CD4-positive, alpha-beta T cell treated with Interleukin-10 for 1 hour (primary cell): ENCODE data around the gene CCDC191.

Source experiments
- DNase-seq: peaks from one replicate; pipeline ENCODE4 v3.0.0-alpha.2; 2020

Gene CCDC191

DNA sequence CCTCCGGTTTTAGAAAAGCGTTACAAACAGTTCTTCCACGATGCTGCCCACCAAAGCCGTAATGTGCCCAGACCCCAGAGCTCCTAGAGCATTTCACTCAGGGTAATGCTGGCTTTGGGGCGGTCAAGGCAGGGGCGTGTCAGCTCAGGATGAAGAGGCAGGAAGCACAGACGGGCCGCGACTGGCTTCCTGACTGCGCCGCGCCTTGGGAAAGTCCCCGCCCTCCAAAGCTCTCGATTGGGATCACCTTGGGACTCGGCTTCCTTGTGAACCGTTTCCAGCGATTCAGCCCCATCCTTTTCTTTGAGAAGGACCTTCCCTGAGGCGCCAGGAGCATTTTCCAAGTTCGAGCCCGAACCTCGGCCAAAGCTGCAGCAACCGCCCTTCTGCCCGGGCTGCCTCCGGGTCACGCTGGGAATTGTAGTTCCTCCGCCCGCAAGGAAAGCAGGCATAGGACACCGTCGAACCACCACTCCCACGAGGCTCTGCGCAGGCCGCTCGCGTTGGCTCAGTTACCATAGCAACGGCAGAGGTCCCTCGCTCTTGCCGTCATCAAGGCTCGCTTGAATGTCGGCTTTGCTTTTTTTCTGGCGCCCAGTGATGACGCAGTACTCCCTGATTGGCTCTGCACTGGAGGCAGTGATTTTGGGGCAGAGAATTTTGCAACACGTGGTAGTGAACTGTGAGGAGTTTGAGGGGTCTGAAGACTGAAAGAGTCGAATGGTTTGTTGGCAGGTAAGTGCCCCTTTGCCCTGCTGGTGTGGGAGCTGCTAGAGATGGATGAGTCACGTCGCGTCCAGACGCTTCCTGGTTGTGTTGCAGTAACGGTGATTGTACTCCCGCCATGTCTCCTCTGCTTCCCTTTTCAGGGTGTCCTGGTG, at the start of gene CCDC191, which contains the start of gene QTRT2:
TSS of gene CCDC191 (minus strand) at position 397 of the 881 bp plus-strand sequence. CDS start at position 337, 60 bp downstream.
TSS of gene QTRT2 (plus strand) at position 608 of the 881 bp plus-strand sequence. CDS start 8,521 bp downstream, outside the sequence.
- DNase-seq: peak; percentile 99

DNA sequence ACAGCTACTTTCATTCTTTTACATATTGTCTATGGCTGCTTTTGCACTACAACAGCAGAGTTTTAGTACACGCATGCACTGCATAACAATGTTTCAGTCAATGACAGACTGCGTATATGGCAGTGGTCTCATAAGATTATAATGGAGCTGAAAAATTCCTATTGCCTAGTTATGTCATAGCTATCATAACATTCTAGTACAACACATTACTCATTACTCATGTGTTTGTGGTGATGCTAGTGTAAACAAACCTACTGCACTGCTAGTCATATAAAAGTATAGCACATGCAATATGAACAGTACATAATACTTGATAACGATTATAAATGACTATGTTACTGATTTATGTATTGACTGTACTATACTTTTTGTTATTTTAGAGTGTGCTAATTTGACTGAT, 48.1 kb upstream of the CCDC191 start:
- DNase-seq: no peak

- DNase-seq: no peak
These were observed 47.5 kb upstream of the CCDC191 start for GRCh38 chr3:114103858-114104257.

DNA sequence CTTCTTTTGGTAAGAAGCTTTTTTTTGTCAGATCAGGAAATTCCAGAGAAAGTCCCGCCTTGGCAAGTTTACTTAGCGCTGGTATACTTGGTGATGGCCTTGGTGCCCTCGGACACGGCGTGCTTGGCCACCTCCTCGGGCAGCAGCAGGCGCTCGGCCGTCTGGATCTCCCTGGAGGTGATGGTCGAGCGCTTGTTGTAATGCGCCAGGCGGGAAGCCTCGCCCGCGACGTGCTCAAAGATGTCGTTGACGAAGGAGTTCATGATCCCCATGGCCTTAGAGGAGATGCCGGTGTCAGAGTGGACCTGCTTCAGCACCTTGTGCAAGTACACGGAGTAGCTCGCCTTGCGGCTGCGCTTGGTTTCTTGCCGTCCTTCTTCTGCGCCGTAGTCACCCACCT, 46.9 kb upstream of the CCDC191 start:
- no peak for DNase-seq

GRCh38 chr3:114101101-114101500, 44.8 kb upstream of the CCDC191 start:
- DNase-seq: no peak

DNA sequence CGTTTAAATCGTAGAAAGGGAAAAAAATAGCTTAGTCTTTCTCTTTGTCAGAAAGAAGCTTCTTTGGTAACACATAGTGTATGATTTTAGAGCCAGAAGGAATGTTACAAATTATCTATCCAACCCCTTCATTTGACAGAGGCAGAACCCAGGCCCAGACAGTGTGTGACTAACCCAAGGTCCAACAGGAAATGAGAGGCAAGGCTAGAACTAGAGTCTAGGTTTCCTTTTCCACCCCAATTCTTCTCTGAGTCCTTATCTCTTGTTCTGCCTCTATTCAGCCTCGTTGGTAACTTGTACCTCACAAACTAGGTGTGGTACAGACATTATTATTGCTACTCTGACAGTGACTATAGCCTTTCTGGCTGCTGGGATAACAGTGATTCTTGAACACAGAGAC, 39.5 kb upstream of the CCDC191 start:
- no peak for DNase-seq

DNA sequence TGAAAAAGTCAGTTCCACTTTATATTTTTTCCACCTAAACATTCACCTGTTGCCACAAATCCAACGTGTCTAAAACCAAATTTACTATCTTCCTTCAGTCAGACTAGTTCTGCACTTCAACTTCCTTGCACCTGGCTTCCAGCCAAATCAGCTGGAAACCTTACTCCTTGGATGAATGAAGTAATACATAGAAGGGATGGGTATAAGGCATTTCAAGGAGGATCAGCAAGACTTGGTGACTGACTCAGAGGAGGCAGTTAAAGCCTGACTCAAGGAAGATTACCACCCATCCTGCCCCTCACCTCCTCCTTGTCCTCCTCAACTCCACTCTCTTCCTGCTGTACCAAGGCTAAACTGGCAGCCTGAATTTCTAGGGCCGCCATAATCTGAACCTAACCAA, 37.3 kb upstream of the CCDC191 start:
- no peak for DNase-seq

DNA sequence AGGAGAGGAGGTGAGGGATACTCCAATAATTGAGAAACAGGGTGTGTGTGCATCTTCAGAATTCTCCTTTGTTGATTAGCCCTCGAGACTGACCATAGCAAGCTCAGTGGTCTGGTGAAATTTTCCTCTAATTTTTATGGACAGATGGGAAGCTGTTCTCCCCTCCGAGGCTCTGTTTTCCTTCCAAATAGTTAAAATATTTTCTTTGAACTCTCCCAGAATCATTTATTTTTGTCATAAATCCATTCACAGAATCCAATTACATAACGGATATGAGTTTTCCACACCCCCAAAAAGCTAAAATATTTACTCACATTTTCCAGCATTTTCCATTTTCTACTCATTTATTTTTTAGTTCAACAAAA, 36.7 kb upstream of the CCDC191 start:
- DNase-seq: no peak

GRCh38 chr3:114092151-114093015, 36.1 kb upstream of the CCDC191 start:
- DNase-seq: no peak

GRCh38 chr3:114089675-114090074, 33.3 kb upstream of the CCDC191 start:
- no peak for DNase-seq

GRCh38 chr3:114086356-114086755, 30.0 kb upstream of the CCDC191 start:
- no peak for DNase-seq

DNA sequence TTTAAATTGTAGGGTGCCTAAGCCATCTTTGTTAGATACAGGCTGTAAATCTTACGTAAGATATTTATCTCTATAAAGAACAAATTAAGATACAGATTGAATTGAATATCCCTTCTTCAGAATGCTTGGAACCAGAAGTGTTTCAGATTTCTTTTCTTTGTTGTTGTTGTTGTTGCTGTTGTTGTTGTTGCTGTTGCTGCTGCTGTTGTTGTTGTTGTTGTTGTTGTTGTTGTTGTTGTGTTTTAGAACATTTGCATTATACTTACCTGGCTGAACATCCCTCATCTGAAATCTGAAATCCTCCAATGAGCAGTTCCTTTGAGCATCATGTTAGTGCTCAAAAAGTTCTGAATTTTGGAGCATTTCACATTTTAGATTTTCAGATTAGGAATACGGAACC, 26.8 kb upstream of the CCDC191 start:
- no peak for DNase-seq

- no peak for DNase-seq
These were observed 24.7 kb upstream of the CCDC191 start for GRCh38 chr3:114081037-114081436.

- no peak for DNase-seq
These were observed 23.9 kb upstream of the CCDC191 start for GRCh38 chr3:114080201-114080600.

DNA sequence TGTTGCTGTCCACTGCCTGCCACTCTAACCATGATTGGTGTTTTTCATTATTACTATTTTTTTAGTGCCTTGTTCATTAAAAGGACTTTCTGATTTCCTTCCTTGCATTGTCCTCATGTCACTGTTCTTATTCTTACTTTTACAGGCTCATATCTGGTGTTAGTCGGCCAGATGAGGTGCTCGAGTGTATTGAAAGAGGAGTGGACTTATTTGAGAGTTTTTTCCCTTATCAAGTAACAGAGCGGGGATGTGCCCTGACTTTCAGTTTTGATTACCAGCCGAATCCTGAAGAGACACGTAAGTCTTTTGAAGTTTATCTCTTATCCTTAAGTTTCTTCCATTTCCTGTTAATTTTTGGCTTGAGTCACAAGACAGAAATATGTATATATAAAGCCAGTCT, 23.4 kb upstream of the CCDC191 start:
- DNase-seq: no peak

DNA sequence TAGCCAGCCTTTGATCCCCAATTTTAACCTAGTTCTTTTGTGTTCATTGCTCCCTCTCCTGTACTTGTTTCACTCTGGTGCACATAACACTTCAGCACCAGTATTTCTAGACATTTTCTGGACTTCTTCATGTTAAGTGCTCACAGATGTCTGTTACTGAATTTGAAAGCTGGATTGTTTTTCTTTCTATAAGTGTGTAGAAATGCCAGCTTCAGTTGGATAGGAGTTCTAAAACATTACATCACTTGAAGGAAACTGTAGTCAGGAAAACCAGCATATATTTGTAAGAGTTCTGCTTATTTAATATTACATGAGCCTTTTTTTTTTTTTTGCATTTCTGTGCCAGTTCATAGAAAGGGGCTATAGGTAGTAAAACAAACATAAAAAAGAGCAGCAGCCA, 21.8 kb upstream of the CCDC191 start:
- no peak for DNase-seq

DNA sequence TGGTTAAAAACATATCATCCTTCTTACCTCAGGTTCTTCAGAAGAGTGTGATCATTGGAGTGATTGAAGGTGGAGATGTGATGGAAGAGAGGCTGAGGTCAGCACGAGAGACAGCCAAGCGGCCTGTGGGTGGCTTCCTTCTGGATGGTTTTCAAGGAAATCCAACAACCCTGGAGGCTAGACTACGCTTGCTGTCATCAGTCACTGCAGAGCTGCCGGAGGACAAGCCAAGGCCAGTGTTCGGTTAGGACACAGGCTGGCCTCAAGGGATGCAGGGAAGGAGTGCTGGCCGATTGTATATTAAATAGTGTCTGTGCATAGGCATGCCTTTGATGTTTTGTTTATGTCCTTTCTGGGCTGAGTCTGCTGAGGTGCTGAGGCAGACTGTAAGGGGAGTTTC, 20.4 kb upstream of the CCDC191 start:
- no peak for DNase-seq

GRCh38 chr3:114071786-114072185, 15.5 kb upstream of the CCDC191 start:
- no peak for DNase-seq

- no peak for DNase-seq
These were observed 12.0 kb upstream of the CCDC191 start for GRCh38 chr3:114068336-114068735.

DNA sequence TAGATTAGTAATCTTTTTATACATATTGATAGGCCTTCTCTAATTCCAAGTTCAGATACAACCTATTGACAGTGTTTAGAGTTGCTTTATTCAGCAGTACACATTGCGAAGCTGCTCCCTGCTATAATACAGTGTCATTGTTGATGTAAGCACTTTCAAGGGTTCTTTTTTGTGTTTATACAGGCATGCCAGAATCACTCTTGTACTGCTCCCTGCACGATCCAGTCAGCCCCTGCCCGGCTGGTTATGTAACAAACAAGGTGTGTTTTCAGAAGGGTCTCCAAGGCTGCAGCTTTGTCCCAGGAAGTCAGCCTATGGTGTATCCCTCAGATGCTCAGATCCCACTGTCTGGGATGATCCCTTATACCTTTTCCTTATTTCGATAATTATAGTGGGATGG, 11.5 kb upstream of the CCDC191 start:
- DNase-seq: no peak

- DNase-seq: no peak
These were observed 4.8 kb upstream of the CCDC191 start for GRCh38 chr3:114060906-114061655.

DNA sequence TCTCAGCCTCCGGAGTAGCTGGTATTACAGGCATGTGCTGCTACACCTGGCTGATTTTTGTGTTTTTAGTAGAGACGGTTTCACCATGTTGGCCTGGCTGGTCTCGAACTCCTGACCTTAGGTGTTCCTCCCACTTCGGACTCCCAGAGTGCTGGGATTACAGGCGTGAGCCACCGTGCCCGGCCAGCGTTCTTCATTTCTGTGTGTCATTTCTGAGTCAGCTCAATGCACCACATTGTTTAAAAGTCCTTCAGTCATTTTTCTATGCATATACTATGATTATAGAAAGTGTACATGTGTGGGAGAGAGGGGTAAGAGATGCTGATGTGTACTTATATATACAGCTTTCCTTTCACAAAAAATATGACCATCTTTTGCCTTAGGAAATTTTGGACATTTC, 2.3 kb upstream of the CCDC191 start:
- no peak for DNase-seq

DNA sequence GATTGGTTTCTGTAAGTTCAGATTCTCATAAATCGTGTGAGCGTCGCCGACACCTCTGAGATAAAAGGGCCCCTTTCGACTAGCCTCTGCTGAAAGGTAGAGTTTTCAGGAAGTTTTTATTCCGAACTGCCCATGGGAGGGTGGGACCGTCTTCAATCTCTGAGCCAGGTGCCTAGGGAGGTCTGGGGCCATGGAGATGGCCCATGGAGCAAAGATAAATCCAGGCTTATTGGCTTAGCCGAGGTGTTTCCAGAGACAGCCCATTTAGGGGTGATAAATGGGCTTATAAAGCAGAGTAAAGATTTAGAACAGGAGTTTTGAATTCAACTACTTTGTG, 653 bp upstream of the CCDC191 start:
- DNase-seq: no peak
